Activated effector memory CD4-positive, alpha-beta T cell treated with anti-CD3 and anti-CD28 coated beads, Interleukin-2, amount 50 U/mL, for 16 hours (primary cell): ENCODE results near the gene SEMA4F.
A peak's percentile ranks its signal among the peaks of the same experiment; 100 is the strongest.

Experiments
- DNase-seq: peaks from one replicate; pipeline ENCODE4 v3.0.0-alpha.2; 2020

The SEMA4F gene

DNA sequence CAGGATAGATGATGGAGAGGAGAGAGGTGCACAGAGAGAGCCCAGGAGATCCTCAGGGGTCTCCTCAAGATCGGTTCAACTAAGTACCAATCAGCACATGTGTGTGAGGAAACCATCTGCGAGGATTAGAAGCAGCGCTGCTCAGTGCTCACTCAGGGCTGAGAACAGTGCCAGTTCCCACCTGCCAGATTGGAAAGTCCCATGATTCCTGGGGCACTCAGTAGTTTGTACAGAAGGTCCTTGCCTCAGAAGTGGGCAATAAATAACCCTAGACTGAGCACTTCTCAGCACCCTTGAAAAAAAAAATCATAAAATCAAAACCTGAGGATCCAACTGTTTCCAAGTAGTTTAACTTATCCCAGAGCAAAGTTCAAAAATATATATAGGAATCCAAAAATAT, 53.8 kb downstream of the SEMA4F start:
- DNase-seq, result no peak

- DNase-seq, result no peak
Measured at GRCh38 chr2:74708296-74708695, 54.2 kb downstream of the SEMA4F start.

GRCh38 chr2:74708883-74709282, 54.8 kb downstream of the SEMA4F start:
- no peak for DNase-seq

GRCh38 chr2:74712223-74713053, 58.4 kb downstream of the SEMA4F start:
- DNase-seq, result no peak

- DNase-seq, result no peak
Measured at GRCh38 chr2:74714691-74715080, 60.6 kb downstream of the SEMA4F start.

- DNase-seq, result peak; percentile 93
Measured at GRCh38 chr2:74715081-74715791, 61.2 kb downstream of the SEMA4F start.

DNA sequence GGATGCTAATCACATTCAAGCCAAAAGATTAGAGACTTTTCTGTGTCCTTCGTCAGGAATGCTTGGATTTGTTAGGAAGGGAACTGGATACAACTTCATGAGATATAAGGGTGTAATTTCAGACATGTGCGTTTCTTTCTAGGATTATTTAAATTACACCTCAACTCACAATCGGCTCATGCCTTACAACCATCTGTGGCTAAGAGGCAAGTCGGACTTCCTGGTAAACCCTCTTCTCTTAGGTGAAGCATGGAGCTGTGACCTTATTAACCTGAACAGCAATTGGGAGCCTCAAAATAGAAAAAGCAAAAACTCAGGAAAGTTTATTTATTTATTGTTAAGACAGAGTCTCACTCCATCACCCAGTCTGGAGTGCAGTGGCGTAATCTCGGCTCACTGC, 61.8 kb downstream of the SEMA4F start:
- DNase-seq, result no peak

DNA sequence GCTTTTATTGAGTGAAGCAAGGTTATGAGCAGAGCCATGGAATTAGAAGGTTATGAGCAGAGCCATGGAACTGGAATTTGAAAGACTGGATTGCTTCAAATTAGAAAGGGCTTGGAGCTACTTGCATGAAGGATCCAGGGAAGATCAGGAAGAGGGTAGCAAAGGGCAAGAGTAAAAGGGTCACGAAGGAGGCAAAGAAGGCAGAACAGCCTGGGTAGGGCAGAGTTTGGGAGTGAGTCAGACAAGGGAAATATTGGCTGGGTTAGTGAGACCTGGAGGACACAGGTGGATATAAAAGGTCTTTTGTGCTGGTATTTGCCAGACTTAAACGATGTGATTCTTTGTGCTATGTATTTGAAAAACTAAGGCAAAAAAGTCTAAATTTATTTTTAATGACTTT, 65.0 kb downstream of the SEMA4F start:
- DNase-seq, result no peak

DNA sequence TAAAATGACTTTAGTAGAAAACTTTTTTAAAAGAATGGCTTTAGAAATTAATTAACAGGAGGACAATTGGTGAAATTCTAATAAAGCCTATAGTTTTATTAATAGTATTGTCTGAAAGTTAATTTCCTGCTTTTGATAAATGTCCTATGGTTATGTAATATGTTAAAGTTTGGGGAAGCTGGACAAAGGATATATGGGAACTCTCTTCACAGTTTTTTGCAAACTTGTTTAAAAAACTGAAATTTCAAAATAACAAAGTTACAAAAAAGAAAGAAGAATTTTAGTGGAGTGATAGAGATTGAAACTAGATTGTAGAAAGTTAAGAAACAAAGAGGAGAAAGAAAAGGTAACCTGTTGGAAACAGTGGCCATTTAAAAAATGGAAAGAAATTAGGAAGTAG, 67.3 kb downstream of the SEMA4F start:
- DNase-seq, result no peak

GRCh38 chr2:74724496-74724895, 70.4 kb downstream of the SEMA4F start:
- DNase-seq, result no peak

GRCh38 chr2:74725287-74725686, 71.2 kb downstream of the SEMA4F start:
- DNase-seq, result no peak

DNA sequence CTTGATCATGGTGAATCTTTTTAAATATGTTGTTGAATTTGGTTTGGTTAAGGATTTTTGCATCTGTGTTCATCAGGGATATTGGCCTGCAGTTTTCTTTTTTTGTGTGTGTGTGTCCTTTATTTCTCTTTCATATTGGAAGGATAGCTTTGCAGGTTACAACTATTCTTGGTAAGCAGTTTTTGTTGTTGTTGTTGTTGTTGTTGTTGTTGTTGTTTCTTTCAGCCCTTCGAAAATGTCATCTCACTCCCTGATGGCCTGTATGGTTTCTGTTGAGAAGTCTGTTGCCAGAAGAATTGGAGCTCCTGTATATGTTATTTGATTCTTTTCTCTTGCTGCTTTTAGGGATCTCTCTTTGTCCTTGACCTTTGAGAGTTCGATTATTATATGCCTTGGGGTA, 74.8 kb downstream of the SEMA4F start:
- DNase-seq, result no peak

GRCh38 chr2:74730530-74730929, 76.5 kb downstream of the SEMA4F start:
- no peak for DNase-seq
